Osteoblast (primary cell): ENCODE measurements around the gene FGFRL1. TPM values are rescaled to one million over a fixed set of nuclear protein-coding genes. Genes with fewer than 3 reads are reported as not detected.

Source experiments
- DNase-seq: peaks from one replicate; pipeline ENCODE4 v3.0.0; 2011; ENCODE audit warnings: low spot score, mixed read lengths; ENCODE audit not compliant: insufficient read length; ENCODE audit errors: missing footprints
- H2AFZ ChIP-seq: 2 replicates; pipeline ENCODE4 v1.6.0; 2011; ENCODE audit warnings: mild to moderate bottlenecking, low read length
- H3K27ac ChIP-seq: 2 replicates; pipeline ENCODE4 v1.5.1; 2011; ENCODE audit warnings: mild to moderate bottlenecking, low read depth, low read length, moderate library complexity
- H3K27me3 ChIP-seq: 2 replicates; pipeline ENCODE4 v1.6.0; 2012; ENCODE audit warnings: mild to moderate bottlenecking, control low read depth, inconsistent platforms, low read length, moderate library complexity; ENCODE audit not compliant: insufficient read depth
- H3K36me3 ChIP-seq: 2 replicates; pipeline ENCODE4 v1.5.1; 2011; ENCODE audit warnings: mild to moderate bottlenecking, low read length, control low read depth, moderate library complexity; ENCODE audit not compliant: insufficient read depth
- H3K4me1 ChIP-seq: 2 replicates; pipeline ENCODE4 v1.5.1; 2011; ENCODE audit warnings: mild to moderate bottlenecking, low read length, control low read depth, moderate library complexity; ENCODE audit not compliant: insufficient read depth
- H3K4me2 ChIP-seq: 2 replicates; pipeline ENCODE4 v1.6.0; 2011; ENCODE audit warnings: mild to moderate bottlenecking, low read length; ENCODE audit not compliant: insufficient read depth
- H3K4me3 ChIP-seq: fragments of 200-600 bp; sonication (generic); 3 replicates; pipeline ENCODE4 v1.5.1; 2012; ENCODE audit warnings: mild to moderate bottlenecking, low read length, inconsistent platforms; ENCODE audit not compliant: insufficient read depth
- H3K79me2 ChIP-seq: 2 replicates; pipeline ENCODE4 v1.6.0; 2012; ENCODE audit warnings: mild to moderate bottlenecking, low read length, control low read depth, inconsistent platforms; ENCODE audit not compliant: insufficient read depth
- H3K9me3 ChIP-seq: 2 replicates; pipeline ENCODE4 v1.5.1; 2011; ENCODE audit warnings: low read depth, low read length, control low read depth
- H4K20me1 ChIP-seq: 2 replicates; pipeline ENCODE4 v1.6.0; 2012; ENCODE audit warnings: mild to moderate bottlenecking, low read length, control low read depth; ENCODE audit not compliant: insufficient read depth
- CTCF ChIP-seq: IDR thresholded peaks from 2 replicates; pipeline ENCODE4 v1.5.1; 2011; ENCODE audit warnings: mild to moderate bottlenecking, low read depth, low read length, moderate library complexity; ENCODE audit errors: extremely low read depth
- total RNA-seq: library from RNA; depleted of rRNA; stranded (reverse); fragments of >200 nt; gene quantifications from 2 replicates; pipeline ENCODE4 v1.2.3, GENCODE V29; 2012

FGFRL1 gene
- total RNA-seq, 1 donor: 30.8 TPM

- Histone ChIP-seq H2AFZ (no peak overlapping the region), H4K20me1 (no peaks in the 10 kb centered on the region), H3K4me1 (peaks cover 49% of the 10 kb centered on the region), H3K27ac (no peak overlapping the region), H3K79me2 (no peaks in the 10 kb centered on the region), H3K36me3 (no peaks in the 10 kb centered on the region), H3K4me2 (no peak overlapping the region), H3K4me3 (no peak overlapping the region), H3K9me3 (no peaks in the 10 kb centered on the region), H3K27me3 (no peaks in the 10 kb centered on the region)
- peak; percentile 73 for DNase-seq
- TF ChIP-seq CTCF: no peak
Observed at GRCh38 chr4:1040344-1041146, 29.1 kb downstream of the FGFRL1 start.

GRCh38 chr4:1041147-1041935 lies 29.9 kb downstream of the FGFRL1 start:
- H3K27ac ChIP-seq: peak overlapping the region; percentile 42
- H4K20me1 ChIP-seq: no peaks in the 10 kb centered on the region
- H3K27me3 ChIP-seq: no peaks in the 10 kb centered on the region
- DNase-seq: peak; percentile 90
- peak overlapping the region; percentile 78 for H3K4me2 ChIP-seq
- no peaks in the 10 kb centered on the region for H3K9me3 ChIP-seq
- H2AFZ ChIP-seq: peak overlapping the region; percentile 83
- H3K4me1 ChIP-seq: peaks cover 50% of the 10 kb centered on the region
- H3K36me3 ChIP-seq: no peaks in the 10 kb centered on the region
- no peaks in the 10 kb centered on the region for H3K79me2 ChIP-seq
- peak overlapping the region; percentile 56 for H3K4me3 ChIP-seq
- TF ChIP-seq CTCF: no peak

- H2AFZ ChIP-seq: peak overlapping the region; percentile 83
- H3K4me3 ChIP-seq: peak overlapping the region; percentile 56
- no peaks in the 10 kb centered on the region for H3K27me3 ChIP-seq
- DNase-seq: peak; percentile 34
- no peaks in the 10 kb centered on the region for H3K79me2 ChIP-seq
- H3K9me3 ChIP-seq: no peaks in the 10 kb centered on the region
- no peaks in the 10 kb centered on the region for H3K36me3 ChIP-seq
- peaks cover 53% of the 10 kb centered on the region for H3K4me1 ChIP-seq
- no peak for TF ChIP-seq CTCF
- H3K4me2 ChIP-seq: peak overlapping the region; percentile 78
- no peaks in the 10 kb centered on the region for H4K20me1 ChIP-seq
- peak overlapping the region; percentile 42 for H3K27ac ChIP-seq
Observed at GRCh38 chr4:1041936-1042330, 30.5 kb downstream of the FGFRL1 start.
